Panc1 (cell line): Measurements from ENCODE around the gene TTC23L. TPM values are rescaled to one million over a fixed set of nuclear protein-coding genes. Genes with fewer than 3 reads are reported as not detected.

Source experiments
- ATAC-seq: fragments of 200-7000 bp; cut with Tn5 transposase; 2 replicates; pipeline ENCODE4 v1.9.1; 2020; ENCODE audit warnings: mild to moderate bottlenecking, moderate library complexity
- BruUV-seq: library from RNA; stranded (reverse); fragments of 400-500 nt; replicated peaks from 2 replicates; lab custom pipeline; 2021; lab: Mats Ljungman, UMichigan
- CTCF ChIA-PET: fragments of 300-600 bp; sonication (Branson Sonifier 250); formaldehyde crosslinking; loops from one replicate; lab custom pipeline; 2022; ENCODE audit warnings: antibody characterized with exemption; lab: Charles Lee
- POLR2A ChIA-PET: fragments of 300-600 bp; sonication (Branson Sonifier 250); formaldehyde crosslinking; loops from one replicate; lab custom pipeline; 2022; ENCODE audit warnings: antibody characterized with exemption; lab: Charles Lee
- DNase-seq: peaks from one replicate; pipeline ENCODE4 v3.0.0-alpha.2; 2010; ENCODE audit warnings: low read depth, low spot score
- H3K27ac ChIP-seq: 2 replicates; pipeline ENCODE4 v1.5.1; 2011; ENCODE audit warnings: mild to moderate bottlenecking, low read length, inconsistent platforms
- H3K27me3 ChIP-seq: fragments of 200-500 bp; sonication (Bioruptor generic); 2 replicates; pipeline ENCODE4 v1.6.0; 2014; ENCODE audit warnings: low read length, inconsistent platforms; ENCODE audit not compliant: control insufficient read depth, insufficient read depth
- H3K36me3 ChIP-seq: fragments of 200-500 bp; sonication (Bioruptor generic); 2 replicates; pipeline ENCODE4 v1.5.1; 2014; ENCODE audit warnings: inconsistent platforms, mild to moderate bottlenecking, low read length, moderate library complexity; ENCODE audit not compliant: control insufficient read depth, insufficient read depth
- H3K4me1 ChIP-seq: 2 replicates; pipeline ENCODE4 v1.5.1; 2011; ENCODE audit warnings: inconsistent platforms, mild to moderate bottlenecking, low read length, moderate library complexity; ENCODE audit not compliant: control insufficient read depth, insufficient read depth
- H3K4me3 ChIP-seq, 2 experiments: 2 replicates each; pipeline ENCODE4 v1.5.1; 2011 to 2012; ENCODE audit warnings: low read depth in 2 of 2, low read length in 2 of 2, mild to moderate bottlenecking in 2 of 2, inconsistent platforms in 1 of 2, moderate library complexity in 1 of 2
- H3K9me3 ChIP-seq: fragments of 200-500 bp; sonication (Bioruptor generic); 2 replicates; pipeline ENCODE4 v1.5.1; 2014; ENCODE audit warnings: low read depth, mild to moderate bottlenecking, inconsistent platforms, low read length, moderate library complexity; ENCODE audit not compliant: control insufficient read depth, insufficient read depth
- CTCF ChIP-seq: fragments of 450-650 bp; IDR thresholded peaks from 2 replicates; pipeline ENCODE4 v1.5.1; 2017; ENCODE audit warnings: mild to moderate bottlenecking
- POLR2AphosphoS5 ChIP-seq: IDR thresholded peaks from 2 replicates; pipeline ENCODE4 v1.6.1; 2012; ENCODE audit warnings: mild to moderate bottlenecking, low read depth, low read length, moderate library complexity
- SIN3A ChIP-seq: IDR thresholded peaks from 2 replicates; pipeline ENCODE4 v1.6.1; 2012; ENCODE audit warnings: low read depth, mild to moderate bottlenecking, low read length, moderate library complexity, borderline replicate concordance; ENCODE audit not compliant: insufficient read depth
- TCF7L2 ChIP-seq: IDR thresholded peaks from 2 replicates; pipeline ENCODE4 v1.6.1; 2011; ENCODE audit warnings: mild to moderate bottlenecking, low read depth, low read length, inconsistent platforms
- in situ Hi-C: cut with HindIII; loops from 2 replicates; pipeline ENCODE4 v1.10.0; 2016; ENCODE audit warnings: low sequenced_read_pairs, low pct_unique_long_range_greater_than_20kb
- intact Hi-C: fragments of 100-400 bp; cut with micrococcal nuclease; formaldehyde crosslinking; loops from one replicate; pipeline ENCODE4 v1.10.0; 2022; ENCODE audit not compliant: unreplicated experiment
- total RNA-seq: library from RNA; stranded (reverse); gene quantifications from one replicate; pipeline ENCODE4 v1.2.1, GENCODE V29; 2021; ENCODE audit not compliant: unreplicated experiment
- TF ChIP-seq, protein P1 (sequence below), 2 experiments: IDR thresholded peaks; 2 replicates each; pipeline ENCODE4 v1.6.1; 2011 to 2012; ENCODE audit warnings: low read depth in 2 of 2, control low read depth in 1 of 2, low read length in 1 of 2, mild to moderate bottlenecking in 1 of 2, moderate library complexity in 1 of 2; ENCODE audit not compliant: insufficient read depth in 1 of 2

Gene TTC23L
- total RNA-seq, 1 experiment from 2014 or later, result not detected

- no TSS peak for BruUV-seq
- POLR2A ChIA-PET, result no interaction called here
- CTCF ChIA-PET, result no interaction called here
- in situ Hi-C loops (no loop called here), intact Hi-C loops (no loop called here)
- DNase-seq (no peak), ATAC-seq (no peak)
- no peak overlapping the region for H3K27ac ChIP-seq
- no peaks in the 10 kb centered on the region for H3K9me3 ChIP-seq
- H3K4me3 ChIP-seq, result no peak overlapping the region
- H3K4me1 ChIP-seq, result no peaks in the 10 kb centered on the region
- H3K27me3 ChIP-seq, result no peaks in the 10 kb centered on the region
- no peaks in the 10 kb centered on the region for H3K36me3 ChIP-seq
- TF ChIP-seq CTCF (no peak), SIN3A (no peak), TCF7L2 (no peak), POLR2AphosphoS5 (no peak)
- TF ChIP-seq, protein P1, sequence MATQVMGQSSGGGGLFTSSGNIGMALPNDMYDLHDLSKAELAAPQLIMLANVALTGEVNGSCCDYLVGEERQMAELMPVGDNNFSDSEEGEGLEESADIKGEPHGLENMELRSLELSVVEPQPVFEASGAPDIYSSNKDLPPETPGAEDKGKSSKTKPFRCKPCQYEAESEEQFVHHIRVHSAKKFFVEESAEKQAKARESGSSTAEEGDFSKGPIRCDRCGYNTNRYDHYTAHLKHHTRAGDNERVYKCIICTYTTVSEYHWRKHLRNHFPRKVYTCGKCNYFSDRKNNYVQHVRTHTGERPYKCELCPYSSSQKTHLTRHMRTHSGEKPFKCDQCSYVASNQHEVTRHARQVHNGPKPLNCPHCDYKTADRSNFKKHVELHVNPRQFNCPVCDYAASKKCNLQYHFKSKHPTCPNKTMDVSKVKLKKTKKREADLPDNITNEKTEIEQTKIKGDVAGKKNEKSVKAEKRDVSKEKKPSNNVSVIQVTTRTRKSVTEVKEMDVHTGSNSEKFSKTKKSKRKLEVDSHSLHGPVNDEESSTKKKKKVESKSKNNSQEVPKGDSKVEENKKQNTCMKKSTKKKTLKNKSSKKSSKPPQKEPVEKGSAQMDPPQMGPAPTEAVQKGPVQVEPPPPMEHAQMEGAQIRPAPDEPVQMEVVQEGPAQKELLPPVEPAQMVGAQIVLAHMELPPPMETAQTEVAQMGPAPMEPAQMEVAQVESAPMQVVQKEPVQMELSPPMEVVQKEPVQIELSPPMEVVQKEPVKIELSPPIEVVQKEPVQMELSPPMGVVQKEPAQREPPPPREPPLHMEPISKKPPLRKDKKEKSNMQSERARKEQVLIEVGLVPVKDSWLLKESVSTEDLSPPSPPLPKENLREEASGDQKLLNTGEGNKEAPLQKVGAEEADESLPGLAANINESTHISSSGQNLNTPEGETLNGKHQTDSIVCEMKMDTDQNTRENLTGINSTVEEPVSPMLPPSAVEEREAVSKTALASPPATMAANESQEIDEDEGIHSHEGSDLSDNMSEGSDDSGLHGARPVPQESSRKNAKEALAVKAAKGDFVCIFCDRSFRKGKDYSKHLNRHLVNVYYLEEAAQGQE (IDR thresholded peaks at IDR 0.05; ENCODE audit: insufficient read depth in 1 of 2, low read depth in 2 of 2, low read length in 1 of 2), result no peak
Measured at GRCh38 chr5:34802834-34803563, 36.0 kb upstream of the TTC23L start.

- Histone ChIP-seq H3K36me3 (no peaks in the 10 kb centered on the region), H3K27me3 (no peaks in the 10 kb centered on the region), H3K9me3 (no peaks in the 10 kb centered on the region), H3K27ac (no peak overlapping the region), H3K4me3 (no peak overlapping the region), H3K4me1 (no peaks in the 10 kb centered on the region)
- TF ChIP-seq POLR2AphosphoS5, result no peak
- no peak for TF ChIP-seq CTCF
- TF ChIP-seq, protein P1 (IDR thresholded peaks at IDR 0.05; ENCODE audit: insufficient read depth in 1 of 2, low read depth in 2 of 2, low read length in 1 of 2), result no peak
- TF ChIP-seq SIN3A, result no peak
- TF ChIP-seq TCF7L2, result no peak
- CTCF ChIA-PET, result no interaction called here
- BruUV-seq, result no TSS peak
- POLR2A ChIA-PET, result no interaction called here
- ATAC-seq, result no peak
- no peak for DNase-seq
- in situ Hi-C loops (no loop called here), intact Hi-C loops (no loop called here)
Measured at GRCh38 chr5:34803974-34804732, 34.8 kb upstream of the TTC23L start.
